ENCODE data around the gene ALDH1L1. TPM values are rescaled to one million over a fixed set of nuclear protein-coding genes. Genes with fewer than 3 reads are reported as not detected.

The ALDH1L1 gene
- total and polyA plus RNA-seq, 2 experiments from 2014 or later = 1.0 to 1.3 TPM

DNA sequence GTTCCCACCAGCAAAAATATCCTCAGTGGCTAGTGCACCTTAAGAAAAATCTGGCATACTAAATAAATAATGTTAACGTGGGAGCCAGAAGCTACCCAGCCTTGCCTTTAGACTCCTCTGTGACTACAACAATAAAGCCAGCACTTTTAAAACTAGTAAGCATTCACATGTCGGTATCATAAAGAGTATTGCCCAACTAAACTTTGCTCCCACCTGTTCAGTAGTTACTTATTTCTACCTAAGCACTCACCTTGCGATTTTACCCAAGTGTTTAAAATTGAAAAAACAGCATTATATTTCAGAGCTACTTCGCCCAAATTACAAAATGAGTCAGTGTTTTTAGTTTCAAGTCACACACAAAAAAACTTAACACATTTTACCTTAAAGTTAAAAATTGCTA lies 12.8 kb downstream of the ALDH1L1 start:
- Histone ChIP-seq H3K79me2 (replicated peaks; ENCODE audit: insufficient read depth) (no peaks in the 10 kb centered on the region), H4K20me1 (replicated peaks; ENCODE audit: insufficient read depth) (no peaks in the 10 kb centered on the region), H3K4me3 (no peak overlapping the region), H2AFZ (no peak overlapping the region), H3K27me3 (ENCODE audit: insufficient read depth) (no peaks in the 10 kb centered on the region), H3K27ac (ENCODE audit: low read depth) (no peak overlapping the region), H3K4me1 (ENCODE audit: insufficient read depth) (peaks cover 8% of the 10 kb centered on the region), H3K9me2 (ENCODE audit: insufficient read depth) (no peaks in the 10 kb centered on the region), H3K36me3 (ENCODE audit: insufficient read depth) (no peaks in the 10 kb centered on the region), H3F3A (replicated peaks; ENCODE audit: low read depth) (no peaks in the 10 kb centered on the region), H3K4me2 (no peak overlapping the region)
- Mint-ChIP-seq H3K4me3 (no peak overlapping the region), H3K27me3 (ENCODE audit: insufficient read depth, low read depth, poor library complexity) (no peaks in the 10 kb centered on the region), H3K27ac (no peak overlapping the region), H3K36me3 (ENCODE audit: low read depth) (no peaks in the 10 kb centered on the region), H3K9me3 (no peaks in the 10 kb centered on the region), H3K4me1 (peaks cover 21% of the 10 kb centered on the region)
- no peak for DNase-seq (ENCODE audit: low spot score)
- TF ChIP-seq CREB1 (CRISPR knock-in tag; IDR thresholded peaks at IDR 0.05; ENCODE audit: low read depth) (no peak), POLR2AphosphoS5 (IDR thresholded peaks at IDR 0.05; ENCODE audit: low read depth) (no peak), EZH2 (IDR thresholded peaks at IDR 0.05; ENCODE audit: low read depth, unreplicated experiment) (no peak)
- TF ChIP-seq, protein P1, sequence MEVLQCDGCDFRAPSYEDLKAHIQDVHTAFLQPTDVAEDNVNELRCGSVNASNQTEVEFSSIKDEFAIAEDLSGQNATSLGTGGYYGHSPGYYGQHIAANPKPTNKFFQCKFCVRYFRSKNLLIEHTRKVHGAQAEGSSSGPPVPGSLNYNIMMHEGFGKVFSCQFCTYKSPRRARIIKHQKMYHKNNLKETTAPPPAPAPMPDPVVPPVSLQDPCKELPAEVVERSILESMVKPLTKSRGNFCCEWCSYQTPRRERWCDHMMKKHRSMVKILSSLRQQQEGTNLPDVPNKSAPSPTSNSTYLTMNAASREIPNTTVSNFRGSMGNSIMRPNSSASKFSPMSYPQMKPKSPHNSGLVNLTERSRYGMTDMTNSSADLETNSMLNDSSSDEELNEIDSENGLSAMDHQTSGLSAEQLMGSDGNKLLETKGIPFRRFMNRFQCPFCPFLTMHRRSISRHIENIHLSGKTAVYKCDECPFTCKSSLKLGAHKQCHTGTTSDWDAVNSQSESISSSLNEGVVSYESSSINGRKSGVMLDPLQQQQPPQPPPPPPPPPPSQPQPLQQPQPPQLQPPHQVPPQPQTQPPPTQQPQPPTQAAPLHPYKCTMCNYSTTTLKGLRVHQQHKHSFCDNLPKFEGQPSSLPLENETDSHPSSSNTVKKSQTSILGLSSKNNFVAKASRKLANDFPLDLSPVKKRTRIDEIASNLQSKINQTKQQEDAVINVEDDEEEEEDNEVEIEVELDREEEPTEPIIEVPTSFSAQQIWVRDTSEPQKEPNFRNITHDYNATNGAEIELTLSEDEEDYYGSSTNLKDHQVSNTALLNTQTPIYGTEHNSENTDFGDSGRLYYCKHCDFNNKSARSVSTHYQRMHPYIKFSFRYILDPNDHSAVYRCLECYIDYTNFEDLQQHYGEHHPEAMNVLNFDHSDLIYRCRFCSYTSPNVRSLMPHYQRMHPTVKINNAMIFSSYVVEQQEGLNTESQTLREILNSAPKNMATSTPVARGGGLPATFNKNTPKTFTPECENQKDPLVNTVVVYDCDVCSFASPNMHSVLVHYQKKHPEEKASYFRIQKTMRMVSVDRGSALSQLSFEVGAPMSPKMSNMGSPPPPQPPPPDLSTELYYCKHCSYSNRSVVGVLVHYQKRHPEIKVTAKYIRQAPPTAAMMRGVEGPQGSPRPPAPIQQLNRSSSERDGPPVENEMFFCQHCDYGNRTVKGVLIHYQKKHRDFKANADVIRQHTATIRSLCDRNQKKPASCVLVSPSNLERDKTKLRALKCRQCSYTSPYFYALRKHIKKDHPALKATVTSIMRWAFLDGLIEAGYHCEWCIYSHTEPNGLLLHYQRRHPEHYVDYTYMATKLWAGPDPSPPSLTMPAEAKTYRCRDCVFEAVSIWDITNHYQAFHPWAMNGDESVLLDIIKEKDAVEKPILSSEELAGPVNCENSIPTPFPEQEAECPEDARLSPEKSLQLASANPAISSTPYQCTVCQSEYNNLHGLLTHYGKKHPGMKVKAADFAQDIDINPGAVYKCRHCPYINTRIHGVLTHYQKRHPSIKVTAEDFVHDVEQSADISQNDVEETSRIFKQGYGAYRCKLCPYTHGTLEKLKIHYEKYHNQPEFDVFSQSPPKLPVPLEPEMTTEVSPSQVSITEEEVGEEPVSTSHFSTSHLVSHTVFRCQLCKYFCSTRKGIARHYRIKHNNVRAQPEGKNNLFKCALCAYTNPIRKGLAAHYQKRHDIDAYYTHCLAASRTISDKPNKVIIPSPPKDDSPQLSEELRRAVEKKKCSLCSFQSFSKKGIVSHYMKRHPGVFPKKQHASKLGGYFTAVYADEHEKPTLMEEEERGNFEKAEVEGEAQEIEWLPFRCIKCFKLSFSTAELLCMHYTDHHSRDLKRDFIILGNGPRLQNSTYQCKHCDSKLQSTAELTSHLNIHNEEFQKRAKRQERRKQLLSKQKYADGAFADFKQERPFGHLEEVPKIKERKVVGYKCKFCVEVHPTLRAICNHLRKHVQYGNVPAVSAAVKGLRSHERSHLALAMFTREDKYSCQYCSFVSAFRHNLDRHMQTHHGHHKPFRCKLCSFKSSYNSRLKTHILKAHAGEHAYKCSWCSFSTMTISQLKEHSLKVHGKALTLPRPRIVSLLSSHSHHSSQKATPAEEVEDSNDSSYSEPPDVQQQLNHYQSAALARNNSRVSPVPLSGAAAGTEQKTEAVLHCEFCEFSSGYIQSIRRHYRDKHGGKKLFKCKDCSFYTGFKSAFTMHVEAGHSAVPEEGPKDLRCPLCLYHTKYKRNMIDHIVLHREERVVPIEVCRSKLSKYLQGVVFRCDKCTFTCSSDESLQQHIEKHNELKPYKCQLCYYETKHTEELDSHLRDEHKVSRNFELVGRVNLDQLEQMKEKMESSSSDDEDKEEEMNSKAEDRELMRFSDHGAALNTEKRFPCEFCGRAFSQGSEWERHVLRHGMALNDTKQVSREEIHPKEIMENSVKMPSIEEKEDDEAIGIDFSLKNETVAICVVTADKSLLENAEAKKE (CRISPR knock-in tag; IDR thresholded peaks at IDR 0.05) = no peak
- TF ChIP-seq, protein P2, sequence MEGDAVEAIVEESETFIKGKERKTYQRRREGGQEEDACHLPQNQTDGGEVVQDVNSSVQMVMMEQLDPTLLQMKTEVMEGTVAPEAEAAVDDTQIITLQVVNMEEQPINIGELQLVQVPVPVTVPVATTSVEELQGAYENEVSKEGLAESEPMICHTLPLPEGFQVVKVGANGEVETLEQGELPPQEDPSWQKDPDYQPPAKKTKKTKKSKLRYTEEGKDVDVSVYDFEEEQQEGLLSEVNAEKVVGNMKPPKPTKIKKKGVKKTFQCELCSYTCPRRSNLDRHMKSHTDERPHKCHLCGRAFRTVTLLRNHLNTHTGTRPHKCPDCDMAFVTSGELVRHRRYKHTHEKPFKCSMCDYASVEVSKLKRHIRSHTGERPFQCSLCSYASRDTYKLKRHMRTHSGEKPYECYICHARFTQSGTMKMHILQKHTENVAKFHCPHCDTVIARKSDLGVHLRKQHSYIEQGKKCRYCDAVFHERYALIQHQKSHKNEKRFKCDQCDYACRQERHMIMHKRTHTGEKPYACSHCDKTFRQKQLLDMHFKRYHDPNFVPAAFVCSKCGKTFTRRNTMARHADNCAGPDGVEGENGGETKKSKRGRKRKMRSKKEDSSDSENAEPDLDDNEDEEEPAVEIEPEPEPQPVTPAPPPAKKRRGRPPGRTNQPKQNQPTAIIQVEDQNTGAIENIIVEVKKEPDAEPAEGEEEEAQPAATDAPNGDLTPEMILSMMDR (conservative IDR thresholded peaks at IDR 0.05; ENCODE audit: low read depth in 2 of 2) = no peak
- TF ChIP-seq, protein P3, sequence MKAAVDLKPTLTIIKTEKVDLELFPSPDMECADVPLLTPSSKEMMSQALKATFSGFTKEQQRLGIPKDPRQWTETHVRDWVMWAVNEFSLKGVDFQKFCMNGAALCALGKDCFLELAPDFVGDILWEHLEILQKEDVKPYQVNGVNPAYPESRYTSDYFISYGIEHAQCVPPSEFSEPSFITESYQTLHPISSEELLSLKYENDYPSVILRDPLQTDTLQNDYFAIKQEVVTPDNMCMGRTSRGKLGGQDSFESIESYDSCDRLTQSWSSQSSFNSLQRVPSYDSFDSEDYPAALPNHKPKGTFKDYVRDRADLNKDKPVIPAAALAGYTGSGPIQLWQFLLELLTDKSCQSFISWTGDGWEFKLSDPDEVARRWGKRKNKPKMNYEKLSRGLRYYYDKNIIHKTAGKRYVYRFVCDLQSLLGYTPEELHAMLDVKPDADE (IDR thresholded peaks at IDR 0.05) = no peak
- ATAC-seq = no peak
